ENCODE results near the gene FOXD1. TPM values are rescaled to one million over a fixed set of nuclear protein-coding genes. Genes with fewer than 3 reads are reported as not detected.
A peak's percentile ranks its signal among the peaks of the same experiment; 100 is the strongest.

FOXD1 gene
- polyA plus RNA-seq, 1 donor from 2014 or later = not detected

DNA sequence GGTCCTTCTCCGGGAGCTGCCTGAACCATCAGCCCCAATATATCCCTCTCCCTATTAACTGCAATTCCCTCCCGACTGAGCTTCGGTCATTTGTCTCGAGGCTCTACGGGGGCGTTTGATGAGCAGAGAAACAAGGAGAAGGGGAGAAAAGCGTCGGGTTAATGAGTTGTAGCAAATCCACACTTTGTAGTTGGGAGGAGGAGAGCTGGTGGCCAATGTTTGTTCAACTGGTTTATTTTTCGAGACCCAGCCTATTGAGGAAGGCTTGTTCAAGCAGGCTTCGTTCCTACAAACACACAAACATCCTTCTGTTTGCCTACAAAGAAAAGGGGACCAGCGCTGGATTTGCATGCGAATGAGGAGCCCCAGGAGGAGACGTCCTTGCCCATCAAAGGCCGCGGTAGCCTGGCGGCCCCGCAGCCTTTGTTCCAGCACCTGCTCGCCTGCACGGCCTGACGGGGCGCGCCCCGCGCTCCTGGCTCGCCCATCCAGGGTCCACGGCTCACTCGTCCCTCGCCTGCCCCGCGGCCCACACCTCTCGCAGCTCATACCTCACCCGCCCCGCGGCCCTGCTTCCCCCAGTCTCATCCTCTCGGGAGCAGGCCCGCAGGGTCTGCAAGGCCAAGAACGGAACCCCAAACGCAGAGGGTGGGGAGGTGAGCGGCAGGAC, 4.6 kb downstream of the FOXD1 start:
- Histone ChIP-seq H3K27ac (ENCODE audit: low read length) (no peak overlapping the region), H3K9me3 (ENCODE audit: low read length) (no peaks in the 10 kb centered on the region), H2AFZ (ENCODE audit: low read depth, low read length) (no peak overlapping the region), H3F3A (ENCODE audit: insufficient read depth, low read length, poor library complexity, severe bottlenecking) (no peaks in the 10 kb centered on the region), H3K27me3 (ENCODE audit: insufficient read depth, low read depth, low read length) (peaks cover 89% of the 10 kb centered on the region), H3K9ac (ENCODE audit: low read length) (no peak overlapping the region), H3K36me3 (ENCODE audit: insufficient read depth, low read length) (no peaks in the 10 kb centered on the region), H3K4me3 (ENCODE audit: low read length) (no peak overlapping the region), H3K9me2 (ENCODE audit: insufficient read depth, low read length) (no peaks in the 10 kb centered on the region), H3K4me2 (ENCODE audit: low read length) (no peak overlapping the region), H3K79me2 (replicated peaks; ENCODE audit: insufficient read depth, low read length) (no peaks in the 10 kb centered on the region), H4K20me1 (ENCODE audit: insufficient read depth) (no peaks in the 10 kb centered on the region)
- TF ChIP-seq EZH2 (IDR thresholded peaks at IDR 0.05; ENCODE audit: borderline replicate concordance, insufficient read depth, low read length, poor library complexity, severe bottlenecking) (peak; percentile 83), SMC3 (conservative IDR thresholded peaks at IDR 0.05; ENCODE audit: poor library complexity) (no peak)

GRCh38 chr5:73442996-73443627, 5.5 kb downstream of the FOXD1 start:
- Histone ChIP-seq H4K20me1 (ENCODE audit: insufficient read depth) (no peaks in the 10 kb centered on the region), H3K9me3 (ENCODE audit: low read length) (no peaks in the 10 kb centered on the region), H3K9ac (ENCODE audit: low read length) (no peak overlapping the region), H3K27ac (ENCODE audit: low read length) (no peak overlapping the region), H3F3A (ENCODE audit: insufficient read depth, low read length, poor library complexity, severe bottlenecking) (no peaks in the 10 kb centered on the region), H2AFZ (ENCODE audit: low read depth, low read length) (no peak overlapping the region), H3K4me2 (ENCODE audit: low read length) (no peak overlapping the region), H3K36me3 (ENCODE audit: insufficient read depth, low read length) (no peaks in the 10 kb centered on the region), H3K79me2 (replicated peaks; ENCODE audit: insufficient read depth, low read length) (no peaks in the 10 kb centered on the region), H3K27me3 (ENCODE audit: insufficient read depth, low read depth, low read length) (peaks cover 91% of the 10 kb centered on the region), H3K4me3 (ENCODE audit: low read length) (no peak overlapping the region), H3K9me2 (ENCODE audit: insufficient read depth, low read length) (no peaks in the 10 kb centered on the region)
- TF ChIP-seq, protein P1, sequence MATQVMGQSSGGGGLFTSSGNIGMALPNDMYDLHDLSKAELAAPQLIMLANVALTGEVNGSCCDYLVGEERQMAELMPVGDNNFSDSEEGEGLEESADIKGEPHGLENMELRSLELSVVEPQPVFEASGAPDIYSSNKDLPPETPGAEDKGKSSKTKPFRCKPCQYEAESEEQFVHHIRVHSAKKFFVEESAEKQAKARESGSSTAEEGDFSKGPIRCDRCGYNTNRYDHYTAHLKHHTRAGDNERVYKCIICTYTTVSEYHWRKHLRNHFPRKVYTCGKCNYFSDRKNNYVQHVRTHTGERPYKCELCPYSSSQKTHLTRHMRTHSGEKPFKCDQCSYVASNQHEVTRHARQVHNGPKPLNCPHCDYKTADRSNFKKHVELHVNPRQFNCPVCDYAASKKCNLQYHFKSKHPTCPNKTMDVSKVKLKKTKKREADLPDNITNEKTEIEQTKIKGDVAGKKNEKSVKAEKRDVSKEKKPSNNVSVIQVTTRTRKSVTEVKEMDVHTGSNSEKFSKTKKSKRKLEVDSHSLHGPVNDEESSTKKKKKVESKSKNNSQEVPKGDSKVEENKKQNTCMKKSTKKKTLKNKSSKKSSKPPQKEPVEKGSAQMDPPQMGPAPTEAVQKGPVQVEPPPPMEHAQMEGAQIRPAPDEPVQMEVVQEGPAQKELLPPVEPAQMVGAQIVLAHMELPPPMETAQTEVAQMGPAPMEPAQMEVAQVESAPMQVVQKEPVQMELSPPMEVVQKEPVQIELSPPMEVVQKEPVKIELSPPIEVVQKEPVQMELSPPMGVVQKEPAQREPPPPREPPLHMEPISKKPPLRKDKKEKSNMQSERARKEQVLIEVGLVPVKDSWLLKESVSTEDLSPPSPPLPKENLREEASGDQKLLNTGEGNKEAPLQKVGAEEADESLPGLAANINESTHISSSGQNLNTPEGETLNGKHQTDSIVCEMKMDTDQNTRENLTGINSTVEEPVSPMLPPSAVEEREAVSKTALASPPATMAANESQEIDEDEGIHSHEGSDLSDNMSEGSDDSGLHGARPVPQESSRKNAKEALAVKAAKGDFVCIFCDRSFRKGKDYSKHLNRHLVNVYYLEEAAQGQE (IDR thresholded peaks at IDR 0.05; ENCODE audit: borderline replicate concordance) = no peak
- no peak for TF ChIP-seq MXI1 (conservative IDR thresholded peaks at IDR 0.05; ENCODE audit: poor library complexity, severe bottlenecking)

DNA sequence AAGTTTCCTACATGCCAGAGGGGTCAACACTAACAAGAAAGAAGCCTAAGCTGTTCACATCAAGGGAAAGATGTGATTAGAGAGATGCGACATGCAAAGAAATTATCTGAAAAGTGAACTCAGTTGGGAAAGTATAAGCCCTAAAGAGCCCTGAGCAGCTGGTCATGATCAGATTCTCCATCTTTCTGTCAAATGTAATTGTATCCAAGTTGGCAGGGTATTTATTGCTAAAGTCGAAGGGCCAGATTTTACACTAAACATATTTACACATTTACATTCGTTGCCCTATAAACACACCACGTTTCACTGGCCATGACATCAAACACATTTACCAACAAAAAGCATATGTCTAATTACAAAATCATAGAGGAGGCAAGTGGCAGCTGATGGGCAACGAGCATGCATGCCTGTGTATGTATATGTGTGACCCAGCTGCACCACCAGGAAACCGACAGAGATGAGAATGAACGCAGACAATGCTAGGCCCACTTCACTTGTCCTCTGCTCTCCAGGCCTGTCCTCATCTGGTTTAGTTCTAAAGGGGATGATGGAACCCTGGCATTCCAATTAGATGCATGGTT, 6.3 kb downstream of the FOXD1 start:
- Histone ChIP-seq H3K36me3 (ENCODE audit: insufficient read depth, low read length) (no peaks in the 10 kb centered on the region), H3K9me3 (ENCODE audit: low read length) (no peaks in the 10 kb centered on the region), H3K9ac (ENCODE audit: low read length) (no peak overlapping the region), H4K20me1 (ENCODE audit: insufficient read depth) (no peaks in the 10 kb centered on the region), H3K27me3 (ENCODE audit: insufficient read depth, low read depth, low read length) (peaks cover 95% of the 10 kb centered on the region), H3K4me3 (ENCODE audit: low read length) (no peak overlapping the region), H3F3A (ENCODE audit: insufficient read depth, low read length, poor library complexity, severe bottlenecking) (no peaks in the 10 kb centered on the region), H3K9me2 (ENCODE audit: insufficient read depth, low read length) (no peaks in the 10 kb centered on the region), H2AFZ (ENCODE audit: low read depth, low read length) (no peak overlapping the region), H3K4me2 (ENCODE audit: low read length) (no peak overlapping the region), H3K27ac (ENCODE audit: low read length) (no peak overlapping the region), H3K79me2 (replicated peaks; ENCODE audit: insufficient read depth, low read length) (no peaks in the 10 kb centered on the region)
- TF ChIP-seq EP300 (conservative IDR thresholded peaks at IDR 0.05; ENCODE audit: poor library complexity, severe bottlenecking) (no peak), MXI1 (conservative IDR thresholded peaks at IDR 0.05; ENCODE audit: poor library complexity, severe bottlenecking) (no peak), POLR2AphosphoS5 (IDR thresholded peaks at IDR 0.05) (no peak), RAD21 (conservative IDR thresholded peaks at IDR 0.05) (no peak), TAF1 (IDR thresholded peaks at IDR 0.05; ENCODE audit: low read depth) (no peak), EZH2 (IDR thresholded peaks at IDR 0.05; ENCODE audit: borderline replicate concordance, insufficient read depth, low read length, poor library complexity, severe bottlenecking) (no peak), SMC3 (conservative IDR thresholded peaks at IDR 0.05; ENCODE audit: poor library complexity) (no peak)
- TF ChIP-seq, protein P1 (IDR thresholded peaks at IDR 0.05; ENCODE audit: borderline replicate concordance) = no peak
- TF ChIP-seq, protein P2, sequence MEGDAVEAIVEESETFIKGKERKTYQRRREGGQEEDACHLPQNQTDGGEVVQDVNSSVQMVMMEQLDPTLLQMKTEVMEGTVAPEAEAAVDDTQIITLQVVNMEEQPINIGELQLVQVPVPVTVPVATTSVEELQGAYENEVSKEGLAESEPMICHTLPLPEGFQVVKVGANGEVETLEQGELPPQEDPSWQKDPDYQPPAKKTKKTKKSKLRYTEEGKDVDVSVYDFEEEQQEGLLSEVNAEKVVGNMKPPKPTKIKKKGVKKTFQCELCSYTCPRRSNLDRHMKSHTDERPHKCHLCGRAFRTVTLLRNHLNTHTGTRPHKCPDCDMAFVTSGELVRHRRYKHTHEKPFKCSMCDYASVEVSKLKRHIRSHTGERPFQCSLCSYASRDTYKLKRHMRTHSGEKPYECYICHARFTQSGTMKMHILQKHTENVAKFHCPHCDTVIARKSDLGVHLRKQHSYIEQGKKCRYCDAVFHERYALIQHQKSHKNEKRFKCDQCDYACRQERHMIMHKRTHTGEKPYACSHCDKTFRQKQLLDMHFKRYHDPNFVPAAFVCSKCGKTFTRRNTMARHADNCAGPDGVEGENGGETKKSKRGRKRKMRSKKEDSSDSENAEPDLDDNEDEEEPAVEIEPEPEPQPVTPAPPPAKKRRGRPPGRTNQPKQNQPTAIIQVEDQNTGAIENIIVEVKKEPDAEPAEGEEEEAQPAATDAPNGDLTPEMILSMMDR (IDR thresholded peaks at IDR 0.05; ENCODE audit: poor library complexity, severe bottlenecking) = no peak

Data from neural cell (in vitro differentiated cells).